ENCODE measurements around the gene GSDME.

GRCh38 chr7:24728503-24729364 is 28.5 kb downstream of the GSDME start:
- TF ChIP-seq POLR2A (IDR thresholded peaks at IDR 0.05): no peak
- no peak for TF ChIP-seq CTCF (IDR thresholded peaks at IDR 0.05 in 4 of 5, conservative IDR thresholded peaks at IDR 0.05 in 1 of 5)
